ENCODE data around the gene GTF2F2.

DNA sequence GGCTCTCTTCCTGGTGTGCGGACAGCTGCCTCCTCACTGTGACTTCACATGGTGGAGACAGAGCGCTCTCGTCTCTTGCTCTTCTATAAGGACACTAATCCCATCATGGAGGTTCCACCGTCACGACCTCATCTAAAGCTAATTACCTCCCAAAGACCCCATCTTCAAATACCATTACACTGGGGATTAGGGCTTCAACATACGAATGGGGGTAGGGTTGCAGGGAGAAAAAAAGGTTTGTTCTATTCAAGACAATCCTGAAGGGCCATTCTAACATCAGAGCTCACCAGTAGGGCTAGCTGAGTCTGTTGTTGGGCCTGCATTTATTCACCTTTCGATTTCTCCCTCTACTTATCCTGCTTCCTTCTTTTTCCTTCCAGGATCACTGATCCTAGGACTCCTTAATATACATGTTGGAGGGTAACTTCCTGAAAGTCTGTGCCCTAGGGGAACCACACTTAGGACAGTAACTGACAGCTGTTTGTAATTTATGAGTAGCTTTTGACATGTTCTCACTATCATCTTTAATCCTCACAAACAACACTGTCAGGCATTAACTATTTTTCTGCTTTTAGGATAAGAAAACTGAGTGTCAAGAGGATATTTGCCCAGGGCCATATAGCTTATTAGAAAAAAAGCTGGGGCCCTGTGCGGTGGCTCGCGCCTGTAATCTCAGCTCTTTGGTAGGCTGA lies 18.8 kb upstream of the GTF2F2 start:
- TF ChIP-seq CTCF (IDR thresholded peaks at IDR 0.05), result no peak
- TF ChIP-seq POLR2A (IDR thresholded peaks at IDR 0.05), result no peak
